ENCODE measurements around the gene MTAP.

DNA sequence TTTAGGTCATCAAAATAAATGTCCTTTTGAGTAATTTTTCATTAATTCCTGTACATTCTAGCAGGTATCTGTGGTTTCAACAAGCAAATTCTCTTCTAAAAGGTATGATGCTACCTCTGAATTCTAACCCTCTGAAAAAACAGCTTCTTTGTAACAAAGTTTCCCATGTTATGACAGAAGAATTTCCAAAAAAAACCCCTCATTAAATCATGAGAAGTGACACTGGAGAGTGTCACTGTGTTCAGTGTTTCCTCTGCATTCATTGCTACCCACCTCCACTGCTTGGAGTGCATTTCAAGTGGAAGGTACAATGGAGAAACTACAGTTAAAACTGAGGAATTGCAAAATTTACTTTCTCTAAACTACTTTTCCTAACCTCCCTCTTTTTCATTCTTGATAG is 181.7 kb downstream of the MTAP start:
- TF ChIP-seq, protein P1, sequence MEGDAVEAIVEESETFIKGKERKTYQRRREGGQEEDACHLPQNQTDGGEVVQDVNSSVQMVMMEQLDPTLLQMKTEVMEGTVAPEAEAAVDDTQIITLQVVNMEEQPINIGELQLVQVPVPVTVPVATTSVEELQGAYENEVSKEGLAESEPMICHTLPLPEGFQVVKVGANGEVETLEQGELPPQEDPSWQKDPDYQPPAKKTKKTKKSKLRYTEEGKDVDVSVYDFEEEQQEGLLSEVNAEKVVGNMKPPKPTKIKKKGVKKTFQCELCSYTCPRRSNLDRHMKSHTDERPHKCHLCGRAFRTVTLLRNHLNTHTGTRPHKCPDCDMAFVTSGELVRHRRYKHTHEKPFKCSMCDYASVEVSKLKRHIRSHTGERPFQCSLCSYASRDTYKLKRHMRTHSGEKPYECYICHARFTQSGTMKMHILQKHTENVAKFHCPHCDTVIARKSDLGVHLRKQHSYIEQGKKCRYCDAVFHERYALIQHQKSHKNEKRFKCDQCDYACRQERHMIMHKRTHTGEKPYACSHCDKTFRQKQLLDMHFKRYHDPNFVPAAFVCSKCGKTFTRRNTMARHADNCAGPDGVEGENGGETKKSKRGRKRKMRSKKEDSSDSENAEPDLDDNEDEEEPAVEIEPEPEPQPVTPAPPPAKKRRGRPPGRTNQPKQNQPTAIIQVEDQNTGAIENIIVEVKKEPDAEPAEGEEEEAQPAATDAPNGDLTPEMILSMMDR (IDR thresholded peaks at IDR 0.05; ENCODE audit: low read depth, low read length, poor library complexity, severe bottlenecking), result no peak
- TF ChIP-seq EZH2phosphoT487 (IDR thresholded peaks at IDR 0.05; ENCODE audit: borderline replicate concordance, low read length), result no peak

Data from DOHH2 (cell line).